ENCODE measurements around the gene TRAK2. TPM values are rescaled to one million over a fixed set of nuclear protein-coding genes. Genes with fewer than 3 reads are reported as not detected.

Gene TRAK2
- total RNA-seq (2014; rRNA removed) (9.4 and 10.1 TPM in 2 replicates), Bru-seq, nascent RNA (percentile 77 among the genes with signal in this experiment), BruChase-seq, experiment 1, labeled RNA remaining after a 6-hour chase (percentile 74 among the genes with signal in this experiment), BruChase-seq, experiment 2, labeled RNA remaining after a 2-hour chase (percentile 75 among the genes with signal in this experiment)
- long read RNA-seq, full-length matches to known transcripts, result 27 of 65 reads
- long read RNA-seq, partial matches to known transcripts, result 22 of 65 reads
- long read RNA-seq, other reads (novel, unspliced or antisense), result 16 of 65 reads

- peak; percentile 88 for ATAC-seq
- POLR2A ChIA-PET (ENCODE audit: unreplicated experiment), result interaction anchor here (0.5 to 0.8 kb wide), 3 partner anchors 15 to 329 kb away, joined by 4 to 14 read pairs (median 14); partner anchors contain the start of gene ALS2
Measured at GRCh38 chr2:201451292-201452057, at the start of gene TRAK2, which contains the start of gene STRADB. Gene TRAK2 (minus strand): TSS chr2:201451458. CDS start chr2:201420507, 30,951 bp downstream. Gene STRADB (plus strand): TSS chr2:201451740. CDS start chr2:201454841, 3,101 bp downstream.

GRCh38 chr2:201500534-201500933 lies 49.3 kb upstream of the TRAK2 start:
- DNase-seq (peak; percentile 30), ATAC-seq (no peak)
- intact Hi-C loops (cut with micrococcal nuclease), result no loop called here
- Histone ChIP-seq H3K4me3 (ENCODE audit: low read length) (no peak overlapping the region), H3K9me2 (replicated peaks; ENCODE audit: low read length) (no peaks in the 10 kb centered on the region), H3K4me1 (ENCODE audit: insufficient read depth, low read length) (no peaks in the 10 kb centered on the region), H3K27me3 (ENCODE audit: low read length) (no peaks in the 10 kb centered on the region), H3K4me2 (ENCODE audit: low read length) (no peak overlapping the region), H2AFZ (ENCODE audit: low read length) (no peak overlapping the region), H3F3A (ENCODE audit: low read length, unreplicated experiment) (no peaks in the 10 kb centered on the region), H3K9ac (ENCODE audit: low read length) (no peak overlapping the region), H3K9me3 (ENCODE audit: low read length) (peaks cover 5% of the 10 kb centered on the region), H4K20me1 (ENCODE audit: low read length) (no peaks in the 10 kb centered on the region), H3K79me2 (ENCODE audit: low read length) (no peaks in the 10 kb centered on the region), H3K27ac (ENCODE audit: low read length) (no peak overlapping the region), H3K36me3 (ENCODE audit: low read depth, low read length) (no peaks in the 10 kb centered on the region)
- no peak for TF ChIP-seq CTCF (conservative IDR thresholded peaks at IDR 0.05; ENCODE audit: low read depth, low read length)
- no peak for TF ChIP-seq EZH2 (IDR thresholded peaks at IDR 0.05; ENCODE audit: low read length, unreplicated experiment)
- no peak for TF ChIP-seq EZH2phosphoT487 (IDR thresholded peaks at IDR 0.05; ENCODE audit: borderline replicate concordance, low read length)
- CTCF ChIA-PET, result no interaction called here
- no TSS peak for BruUV-seq (replicated peaks)
- POLR2A ChIA-PET (ENCODE audit: unreplicated experiment), result no interaction called here

More at GRCh38 chr2:201451292-201452057, at the start of gene TRAK2, which contains the start of gene STRADB:
- peak within 1 kb of the TSS; percentile 21 for H3K27ac ChIP-seq (ENCODE audit: low read length)
- peaks cover 23% of the 10 kb centered on the region for H3K4me1 ChIP-seq (ENCODE audit: insufficient read depth, low read length)
- H3F3A ChIP-seq (ENCODE audit: low read length, unreplicated experiment), result no peaks in the 10 kb centered on the region
- H3K9me3 ChIP-seq (ENCODE audit: low read length), result no peaks in the 10 kb centered on the region
- CTCF ChIA-PET, result interaction anchor here (0.6 kb wide), 2 partner anchors 63 to 187 kb away, joined by 9 to 10 read pairs; no protein-coding TSS in a partner anchor
- no peaks in the 10 kb centered on the region; the same call in 1 of the 2 replicates for H3K36me3 ChIP-seq (ENCODE audit: low read depth, low read length)
- H3K9me2 ChIP-seq (replicated peaks; ENCODE audit: low read length), result no peaks in the 10 kb centered on the region
- peak; percentile 95 for DNase-seq
- peak within 1 kb of the TSS; percentile 84 for H3K4me2 ChIP-seq (ENCODE audit: low read length)
- H3K9ac ChIP-seq (ENCODE audit: low read length), result peak within 1 kb of the TSS; percentile 77
- intact Hi-C loops (cut with micrococcal nuclease), result loop anchor here (1.0 to 5.0 kb wide), 4 partner anchors 15 to 215 kb away; no protein-coding TSS in a partner anchor
- TF ChIP-seq CTCF (conservative IDR thresholded peaks at IDR 0.05; ENCODE audit: low read depth, low read length) (0 out of 2 replicates have a peak, but pooled peaks have one; percentile 16), EZH2phosphoT487 (IDR thresholded peaks at IDR 0.05; ENCODE audit: borderline replicate concordance, low read length) (no peak), EZH2 (IDR thresholded peaks at IDR 0.05; ENCODE audit: low read length, unreplicated experiment) (no peak)
- no TSS peak for BruUV-seq (replicated peaks)
- peak within 1 kb of the TSS; percentile 78 for H2AFZ ChIP-seq (ENCODE audit: low read length)
- no peaks in the 10 kb centered on the region for H4K20me1 ChIP-seq (ENCODE audit: low read length)
- H3K27me3 ChIP-seq (ENCODE audit: low read length), result no peaks in the 10 kb centered on the region
- peaks cover 42% of the 10 kb centered on the region for H3K79me2 ChIP-seq (ENCODE audit: low read length)
- H3K4me3 ChIP-seq (ENCODE audit: low read length), result peak within 1 kb of the TSS; percentile 88
